HG03159 (cell line): ENCODE results near the gene SRSF4.

Experiments used
- ATAC-seq: cut with Tn5 transposase; IDR thresholded peaks from one replicate; pipeline ENCODE4 v1.9.1; 2021; ENCODE audit warnings: mild to moderate bottlenecking, moderate library complexity; ENCODE audit not compliant: unreplicated experiment

The SRSF4 gene

DNA sequence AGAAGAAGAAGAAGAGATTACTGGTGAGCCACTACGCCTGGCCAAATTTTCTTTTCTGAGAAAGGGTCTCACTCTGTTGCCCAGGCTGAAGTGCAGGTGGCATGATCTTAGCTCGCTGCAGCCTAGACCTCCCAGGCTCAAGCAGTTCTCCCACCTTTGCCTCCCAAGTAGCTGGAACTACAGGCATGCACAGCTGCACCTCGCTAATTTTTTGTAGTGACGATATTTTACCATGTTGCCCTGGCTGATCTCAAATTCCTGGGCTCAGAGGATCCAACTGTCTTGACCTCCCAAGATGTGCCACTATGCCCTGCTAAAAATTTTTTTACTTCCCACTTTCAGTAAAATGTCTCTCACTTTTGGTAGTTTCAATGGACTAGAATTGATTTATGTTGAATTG lies 82.4 kb downstream of the SRSF4 start:
- no peak for ATAC-seq
